ENCODE measurements around the gene NSFL1C.

The NSFL1C gene

DNA sequence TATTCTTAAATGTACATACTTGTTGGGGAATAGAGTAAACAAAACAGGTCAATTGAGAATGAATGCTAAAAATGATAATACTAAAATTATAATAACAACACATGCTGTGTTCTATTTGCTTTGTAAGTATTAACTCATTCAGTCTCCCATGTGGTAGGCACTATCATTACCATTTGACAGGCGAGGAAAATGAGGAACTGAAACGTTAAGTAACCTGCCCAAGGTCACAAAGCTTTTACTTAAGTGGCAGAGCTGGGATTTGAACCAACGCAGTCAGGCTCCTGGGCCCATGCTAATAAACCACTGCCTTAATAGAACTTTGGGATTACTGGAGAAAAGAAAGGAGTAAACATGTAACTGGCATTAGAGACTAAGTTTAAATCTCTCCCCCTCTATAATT is 3.8 kb downstream of the NSFL1C start:
- in situ Hi-C loops (cut with MboI; ENCODE audit: low sequenced_read_pairs), result loop anchor here (25.0 kb wide), 1 partner anchor 351 kb away; the partner anchor contains the start of gene PSMF1
- H3K36me3 ChIP-seq (replicated peaks), result peaks cover 21% of the 10 kb centered on the region
- no peaks in the 10 kb centered on the region for H3K9me3 ChIP-seq

DNA sequence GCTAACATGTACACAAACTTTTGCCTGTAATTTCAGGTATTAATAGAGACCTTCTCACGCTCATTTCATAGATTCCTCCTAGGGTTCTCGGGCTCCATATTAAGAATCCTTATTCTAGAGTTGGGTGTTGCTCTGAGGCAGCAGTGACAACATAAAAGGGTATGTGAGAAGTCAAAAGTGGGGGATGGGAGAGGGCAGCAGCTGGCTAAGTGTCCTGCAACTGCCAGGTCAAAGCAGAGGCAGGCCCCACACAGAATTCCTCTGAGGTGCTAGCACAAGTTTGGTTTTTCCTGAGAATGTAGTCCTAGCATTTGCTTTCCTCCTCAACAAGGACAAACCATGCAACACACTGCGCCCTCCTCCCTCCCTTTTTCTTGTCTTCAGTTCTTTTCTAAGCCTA is 4.6 kb downstream of the NSFL1C start:
- DNase-seq (ENCODE audit: low spot score in 2 of 2), result no peak
- Histone ChIP-seq H3K4me3 (no peak overlapping the region), H3K36me3 (replicated peaks) (peaks cover 26% of the 10 kb centered on the region), H3K27me3 (ENCODE audit: low read depth) (no peaks in the 10 kb centered on the region; the same call in 1 of the 2 replicates), H3K9me3 (no peaks in the 10 kb centered on the region), H3K4me1 (peaks cover 5% of the 10 kb centered on the region)
- in situ Hi-C loops (cut with MboI; ENCODE audit: low sequenced_read_pairs), result loop anchor here (25.0 kb wide), 1 partner anchor 350 kb away; the partner anchor contains the start of gene PSMF1

More for the DNA sequence above, 3.8 kb downstream of the NSFL1C start:
- Histone ChIP-seq H3K27me3 (ENCODE audit: low read depth) (peaks cover 6% of the 10 kb centered on the region), H3K4me3 (no peak overlapping the region), H3K4me1 (peaks cover 5% of the 10 kb centered on the region)
- no peak for DNase-seq (ENCODE audit: low spot score in 2 of 2)

DNA sequence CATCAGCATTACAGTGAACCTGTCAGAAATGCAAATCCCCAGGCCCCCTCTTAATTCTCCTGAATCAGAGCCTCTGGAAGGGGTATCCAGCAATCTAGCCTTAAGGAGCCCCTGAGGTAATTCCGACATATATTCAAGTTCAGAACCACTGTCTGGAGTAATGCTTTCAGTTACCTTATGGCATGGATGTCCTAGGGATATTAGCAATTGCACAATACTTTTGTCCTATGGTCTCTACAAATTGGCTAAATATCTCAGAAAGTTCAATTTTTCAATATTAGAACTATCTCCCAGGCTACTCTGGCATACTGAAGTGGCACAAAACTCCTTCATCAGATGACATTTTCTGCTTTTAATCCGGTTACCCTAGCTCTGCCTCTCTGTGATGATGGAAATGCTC is 6.4 kb downstream of the NSFL1C start:
- no peak overlapping the region for H3K4me3 ChIP-seq
- no peak for DNase-seq (ENCODE audit: low spot score in 2 of 2)
- no peaks in the 10 kb centered on the region for H3K9me3 ChIP-seq
- no peaks in the 10 kb centered on the region for H3K4me1 ChIP-seq
- H3K27me3 ChIP-seq (ENCODE audit: low read depth), result no peaks in the 10 kb centered on the region
- peaks cover 33% of the 10 kb centered on the region for H3K36me3 ChIP-seq (replicated peaks)
- in situ Hi-C loops (cut with MboI; ENCODE audit: low sequenced_read_pairs), result loop anchor here (25.0 kb wide), 1 partner anchor 348 kb away; the partner anchor contains the start of gene PSMF1

DNA sequence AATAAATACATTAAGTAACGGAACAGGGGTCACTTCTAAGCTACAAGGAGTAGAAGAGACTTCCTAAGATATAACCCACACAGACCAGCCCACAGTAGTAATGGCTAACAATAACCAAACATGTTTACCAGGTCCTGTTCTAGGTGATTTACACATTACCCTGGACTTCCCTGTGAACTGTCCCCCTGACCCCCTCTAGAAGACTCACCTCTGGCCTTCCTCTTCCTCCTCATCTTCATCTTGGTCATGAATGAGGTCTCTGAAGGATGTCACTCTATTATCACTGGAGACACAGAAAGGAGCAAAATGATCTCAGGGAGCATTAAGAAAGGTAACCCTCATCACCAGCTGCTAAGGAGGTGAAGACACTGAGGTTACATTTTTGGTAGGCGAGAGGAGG is 8.7 kb downstream of the NSFL1C start:
- Histone ChIP-seq H3K9me3 (no peaks in the 10 kb centered on the region), H3K27me3 (ENCODE audit: low read depth) (no peaks in the 10 kb centered on the region), H3K4me3 (no peak overlapping the region), H3K4me1 (no peaks in the 10 kb centered on the region), H3K36me3 (replicated peaks) (peaks cover 52% of the 10 kb centered on the region)
- DNase-seq (ENCODE audit: low spot score in 2 of 2), result no peak
- in situ Hi-C loops (cut with MboI; ENCODE audit: low sequenced_read_pairs), result loop anchor here (25.0 kb wide), 1 partner anchor 346 kb away; the partner anchor contains the start of gene PSMF1

DNA sequence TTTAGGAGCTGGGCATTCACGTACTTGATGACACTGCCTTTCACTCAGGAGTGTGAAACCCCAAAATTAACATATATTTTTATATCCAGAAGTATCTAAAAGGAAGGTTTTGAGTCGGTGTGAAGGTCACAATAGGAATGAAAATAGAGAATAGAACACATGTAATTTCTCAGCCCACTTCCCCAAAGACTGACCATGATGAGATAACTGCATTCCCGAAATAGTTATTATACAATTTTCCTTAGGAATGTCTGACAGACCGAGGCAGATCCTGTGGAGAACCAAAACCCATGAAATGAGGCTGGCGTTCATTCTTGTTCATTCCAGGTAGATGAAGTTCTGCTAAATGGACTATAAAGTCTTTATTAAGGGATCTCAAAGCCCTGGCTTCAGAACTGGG is 10.3 kb downstream of the NSFL1C start:
- DNase-seq (ENCODE audit: low spot score in 2 of 2), result no peak
- H3K4me1 ChIP-seq, result no peaks in the 10 kb centered on the region
- in situ Hi-C loops (cut with MboI; ENCODE audit: low sequenced_read_pairs), result loop anchor here (25.0 kb wide), 1 partner anchor 344 kb away; the partner anchor contains the start of gene PSMF1

DNA sequence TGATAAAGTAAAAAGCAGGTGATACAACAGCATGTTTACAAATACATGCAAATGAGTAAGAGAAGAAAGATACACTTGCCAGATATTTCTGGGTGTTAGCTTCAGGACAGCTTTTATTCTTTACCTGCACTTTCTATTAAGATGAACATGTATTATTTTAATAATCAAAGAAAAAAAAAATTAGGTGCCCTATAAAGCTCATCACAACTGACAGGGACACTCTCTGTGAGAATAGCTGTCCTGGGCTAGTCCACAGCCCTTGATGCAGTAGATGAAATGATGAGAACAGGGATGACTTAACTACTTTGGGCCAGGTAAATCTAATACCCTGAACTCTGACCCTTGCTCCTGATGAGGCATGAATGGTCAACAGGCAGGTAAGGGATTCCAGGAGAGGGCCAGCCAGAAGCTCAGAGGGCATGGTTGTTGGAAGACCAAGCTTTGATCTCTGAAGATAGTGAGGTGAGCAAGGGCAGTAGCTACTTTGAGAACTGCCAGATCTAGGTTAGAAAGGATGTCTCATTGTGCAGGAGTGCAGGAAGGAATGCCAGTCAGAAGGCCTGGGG is 15.6 kb downstream of the NSFL1C start:
- no peak for DNase-seq (ENCODE audit: low spot score in 2 of 2)
- Histone ChIP-seq H3K4me3 (no peak overlapping the region), H3K27me3 (ENCODE audit: low read depth) (no peaks in the 10 kb centered on the region), H3K4me1 (no peaks in the 10 kb centered on the region), H3K9me3 (no peaks in the 10 kb centered on the region), H3K36me3 (replicated peaks) (peaks cover 84% of the 10 kb centered on the region)
- in situ Hi-C loops (cut with MboI; ENCODE audit: low sequenced_read_pairs), result loop anchor here (25.0 kb wide), 1 partner anchor 339 kb away; the partner anchor contains the start of gene PSMF1

More for the DNA sequence above, 10.3 kb downstream of the NSFL1C start:
- no peaks in the 10 kb centered on the region for H3K27me3 ChIP-seq (ENCODE audit: low read depth)
- peaks cover 64% of the 10 kb centered on the region for H3K36me3 ChIP-seq (replicated peaks)
- H3K4me3 ChIP-seq, result no peak overlapping the region
- no peaks in the 10 kb centered on the region for H3K9me3 ChIP-seq

DNA sequence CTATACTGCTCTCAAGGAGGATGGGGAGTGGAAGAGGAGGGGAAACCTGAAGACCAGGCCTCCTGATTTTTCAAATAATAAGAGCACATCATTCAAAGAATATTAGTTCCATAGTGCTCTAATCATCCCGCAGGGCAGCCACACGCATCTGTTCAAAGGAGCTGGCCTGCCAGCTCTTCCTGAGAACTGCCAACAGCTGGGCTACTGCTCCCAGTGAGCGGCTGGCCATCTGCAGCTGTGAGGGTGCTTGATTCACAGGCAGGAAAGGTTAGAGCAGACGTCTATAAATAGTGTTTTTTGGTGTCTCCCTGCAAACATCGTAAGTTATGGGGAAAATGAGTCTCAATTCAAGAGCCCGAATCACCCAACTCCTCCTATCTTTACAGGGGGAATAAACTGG is 17.3 kb downstream of the NSFL1C start:
- in situ Hi-C loops (cut with MboI; ENCODE audit: low sequenced_read_pairs), result no loop called here

DNA sequence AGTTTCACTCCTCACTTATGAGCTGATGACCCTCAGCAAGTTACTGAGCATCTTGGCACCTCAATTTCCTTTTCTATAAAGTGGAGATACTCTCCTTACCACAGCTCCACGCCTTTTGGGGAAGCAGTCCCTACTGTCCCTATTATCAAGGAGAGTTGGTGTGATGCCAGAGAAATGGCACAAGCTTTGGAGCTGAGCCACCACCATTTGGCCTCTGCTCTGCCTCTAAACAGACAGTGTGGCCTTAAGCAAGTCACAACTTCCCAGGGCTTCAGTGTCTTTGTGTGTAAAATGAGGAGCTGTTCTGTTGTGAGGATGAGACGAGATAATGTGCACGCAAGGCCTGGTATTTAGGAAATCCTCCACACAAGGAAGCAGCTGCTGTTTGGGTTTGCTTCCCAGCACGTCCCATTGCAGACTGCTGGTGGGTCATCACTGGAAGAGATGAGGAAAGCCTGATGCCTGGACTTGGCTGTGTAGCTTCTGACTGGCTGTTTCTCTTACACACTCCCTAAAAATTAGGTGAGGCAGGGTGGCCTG is 18.5 kb downstream of the NSFL1C start:
- no peaks in the 10 kb centered on the region for H3K27me3 ChIP-seq (ENCODE audit: low read depth)
- no peaks in the 10 kb centered on the region for H3K9me3 ChIP-seq
- in situ Hi-C loops (cut with MboI; ENCODE audit: low sequenced_read_pairs), result no loop called here
- DNase-seq (ENCODE audit: low spot score in 2 of 2), result no peak
- H3K36me3 ChIP-seq (replicated peaks), result peaks cover 85% of the 10 kb centered on the region
- H3K4me1 ChIP-seq, result no peaks in the 10 kb centered on the region
- no peak overlapping the region for H3K4me3 ChIP-seq

More for the DNA sequence above, 17.3 kb downstream of the NSFL1C start:
- H3K36me3 ChIP-seq (replicated peaks), result peaks cover 86% of the 10 kb centered on the region
- DNase-seq (ENCODE audit: low spot score in 2 of 2), result no peak
- H3K9me3 ChIP-seq, result no peaks in the 10 kb centered on the region
- H3K4me3 ChIP-seq, result no peak overlapping the region
- H3K4me1 ChIP-seq, result no peaks in the 10 kb centered on the region
- H3K27me3 ChIP-seq (ENCODE audit: low read depth), result no peaks in the 10 kb centered on the region

DNA sequence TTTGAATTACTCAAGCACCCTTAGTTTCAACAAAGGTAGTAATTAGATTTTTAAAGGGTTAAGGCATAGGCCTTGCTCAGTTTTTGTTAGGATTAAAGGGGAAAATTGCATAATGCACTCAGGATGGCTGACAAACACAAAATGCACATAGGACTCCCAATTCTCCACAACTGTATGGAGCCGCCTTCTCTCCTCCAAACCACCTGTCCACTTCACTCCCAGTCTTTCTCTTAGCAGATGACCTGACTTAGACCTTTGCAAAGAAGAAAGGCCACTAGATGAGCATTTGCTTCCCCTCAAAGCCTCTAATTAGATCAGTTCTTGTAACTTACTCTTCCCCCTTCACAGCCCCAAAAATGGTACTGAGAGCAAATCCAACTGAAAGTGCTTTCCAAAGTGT is 20.1 kb downstream of the NSFL1C start:
- no peaks in the 10 kb centered on the region for H3K4me1 ChIP-seq
- in situ Hi-C loops (cut with MboI; ENCODE audit: low sequenced_read_pairs), result no loop called here
- no peak for DNase-seq (ENCODE audit: low spot score in 2 of 2)
- no peaks in the 10 kb centered on the region for H3K9me3 ChIP-seq
- H3K27me3 ChIP-seq (ENCODE audit: low read depth), result no peaks in the 10 kb centered on the region
- peaks cover 73% of the 10 kb centered on the region for H3K36me3 ChIP-seq (replicated peaks)
- no peak overlapping the region for H3K4me3 ChIP-seq

DNA sequence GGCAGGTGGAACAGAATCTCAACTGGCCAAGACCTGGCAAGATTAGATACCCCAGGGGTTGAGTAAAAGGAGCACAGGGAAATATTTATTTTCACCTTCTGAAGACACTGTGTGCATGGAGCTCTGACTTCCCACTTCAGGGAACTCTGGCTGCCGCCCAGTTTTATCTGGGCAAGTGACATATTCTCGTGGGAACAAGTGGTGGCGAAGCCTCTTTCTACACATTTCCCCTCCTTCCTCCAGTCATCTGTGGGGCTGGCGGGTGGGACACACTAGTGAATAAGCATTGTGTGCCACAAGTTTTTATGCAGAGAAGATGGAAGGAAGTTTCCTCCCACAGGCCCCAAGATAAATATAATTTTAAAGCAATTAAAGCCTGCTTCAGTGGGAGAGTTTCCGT is 23.6 kb downstream of the NSFL1C start:
- in situ Hi-C loops (cut with MboI; ENCODE audit: low sequenced_read_pairs), result loop anchor here (5.0 kb wide), 1 partner anchor 131 kb away; no protein-coding TSS in a partner anchor
- peaks cover 42% of the 10 kb centered on the region for H3K36me3 ChIP-seq (replicated peaks)
- no peak overlapping the region for H3K4me3 ChIP-seq
- no peaks in the 10 kb centered on the region for H3K4me1 ChIP-seq
- no peak for DNase-seq (ENCODE audit: low spot score in 2 of 2)
- H3K27me3 ChIP-seq (ENCODE audit: low read depth), result no peaks in the 10 kb centered on the region
- no peaks in the 10 kb centered on the region for H3K9me3 ChIP-seq

DNA sequence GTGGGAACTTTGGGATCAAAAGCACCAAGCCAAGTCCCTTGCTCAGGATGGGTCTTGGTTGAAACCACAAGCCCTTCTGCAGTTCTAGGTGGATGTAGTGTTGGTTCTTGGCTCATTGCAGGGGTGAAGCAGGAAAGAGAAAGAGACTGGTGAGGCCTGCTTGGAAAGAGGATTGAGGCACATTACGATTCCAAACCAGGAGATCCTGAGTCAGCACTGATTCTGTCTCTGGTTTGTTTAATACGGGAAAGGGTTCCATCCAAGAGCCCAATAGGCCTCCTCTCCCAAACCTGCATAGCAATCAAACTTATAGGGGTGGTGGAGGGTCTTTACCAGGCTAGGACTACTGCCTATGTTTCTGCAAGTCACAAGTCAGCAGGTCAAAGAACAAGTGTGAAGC is 24.3 kb downstream of the NSFL1C start:
- Histone ChIP-seq H3K36me3 (replicated peaks) (peaks cover 40% of the 10 kb centered on the region), H3K27me3 (ENCODE audit: low read depth) (no peaks in the 10 kb centered on the region), H3K4me3 (no peak overlapping the region), H3K4me1 (no peaks in the 10 kb centered on the region), H3K9me3 (no peaks in the 10 kb centered on the region)
- no peak for DNase-seq (ENCODE audit: low spot score in 2 of 2)
- in situ Hi-C loops (cut with MboI; ENCODE audit: low sequenced_read_pairs), result loop anchor here (5.0 kb wide), 1 partner anchor 130 kb away; no protein-coding TSS in a partner anchor

DNA sequence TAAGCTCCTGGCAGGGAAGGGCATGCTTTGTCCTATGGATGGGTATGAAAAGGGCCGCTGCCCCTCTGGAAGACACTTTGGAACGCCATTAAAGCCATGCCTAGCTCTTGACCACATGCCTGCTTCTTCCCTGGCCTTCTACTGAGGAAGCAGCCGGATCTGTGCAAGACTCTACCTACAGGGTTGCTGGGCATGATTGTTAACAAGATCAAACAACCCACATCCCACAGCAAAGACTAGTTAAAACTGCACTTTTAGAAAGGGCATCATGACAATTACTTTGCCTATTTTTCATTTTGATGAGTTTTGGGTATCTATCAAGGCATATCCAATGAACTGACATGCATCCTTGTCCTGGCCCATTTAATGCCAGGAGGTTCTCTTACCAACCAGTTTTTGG is 25.5 kb downstream of the NSFL1C start:
- Histone ChIP-seq H3K4me3 (no peak overlapping the region), H3K9me3 (no peaks in the 10 kb centered on the region), H3K4me1 (no peaks in the 10 kb centered on the region), H3K27me3 (ENCODE audit: low read depth) (no peaks in the 10 kb centered on the region), H3K36me3 (replicated peaks) (peaks cover 31% of the 10 kb centered on the region)
- in situ Hi-C loops (cut with MboI; ENCODE audit: low sequenced_read_pairs), result loop anchor here (5.0 kb wide), 1 partner anchor 129 kb away; no protein-coding TSS in a partner anchor
- no peak for DNase-seq (ENCODE audit: low spot score in 2 of 2)

DNA sequence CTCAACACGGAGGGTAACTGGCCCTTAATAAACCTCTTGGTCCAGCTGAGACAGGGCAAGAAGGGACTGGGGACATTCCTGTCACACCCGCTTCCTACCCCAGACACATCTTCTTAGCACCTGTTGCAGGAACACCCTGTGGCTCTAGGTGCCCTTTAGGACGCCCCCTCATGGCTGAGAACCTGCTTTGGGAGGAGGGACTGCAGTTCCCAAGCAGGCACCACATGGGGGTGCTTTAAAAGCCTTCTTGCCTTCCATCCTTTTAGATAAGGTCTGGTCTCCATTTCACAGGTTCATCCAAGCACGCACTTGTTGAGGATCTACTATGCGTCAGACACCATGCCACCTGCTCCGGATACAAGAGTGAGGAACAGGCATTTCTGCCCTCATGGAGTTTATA is 26.6 kb downstream of the NSFL1C start:
- Histone ChIP-seq H3K9me3 (no peaks in the 10 kb centered on the region), H3K4me1 (no peaks in the 10 kb centered on the region), H3K36me3 (replicated peaks) (peaks cover 20% of the 10 kb centered on the region), H3K4me3 (no peak overlapping the region), H3K27me3 (ENCODE audit: low read depth) (no peaks in the 10 kb centered on the region)
- in situ Hi-C loops (cut with MboI; ENCODE audit: low sequenced_read_pairs), result loop anchor here (5.0 kb wide), 1 partner anchor 128 kb away; no protein-coding TSS in a partner anchor
- no peak for DNase-seq (ENCODE audit: low spot score in 2 of 2)

DNA sequence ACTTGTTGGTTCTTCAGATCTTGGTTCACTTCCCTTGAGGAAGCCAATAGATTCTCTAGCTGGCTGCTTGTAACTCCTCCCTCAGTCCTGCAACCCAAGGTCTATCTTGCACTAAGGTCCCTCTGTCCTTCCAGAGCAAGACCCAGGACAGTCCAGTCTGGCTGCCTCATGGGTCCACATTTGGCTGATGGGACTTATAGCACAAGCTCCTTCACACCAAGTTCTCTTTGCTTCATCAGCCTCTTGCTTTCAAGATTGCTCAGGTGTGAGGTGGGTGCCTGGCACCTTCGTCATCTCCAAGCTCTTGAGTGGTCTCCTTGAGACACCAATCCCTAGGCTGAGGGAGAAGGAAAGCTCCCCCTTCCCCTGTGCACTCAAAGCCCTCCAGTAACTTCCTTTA is 28.3 kb downstream of the NSFL1C start:
- no peak overlapping the region for H3K4me3 ChIP-seq
- H3K9me3 ChIP-seq, result no peaks in the 10 kb centered on the region; the same call in 1 of the 2 replicates
- in situ Hi-C loops (cut with MboI; ENCODE audit: low sequenced_read_pairs), result no loop called here
- no peaks in the 10 kb centered on the region for H3K4me1 ChIP-seq
- no peaks in the 10 kb centered on the region for H3K27me3 ChIP-seq (ENCODE audit: low read depth)
- no peak for DNase-seq (ENCODE audit: low spot score in 2 of 2)
- peaks cover 4% of the 10 kb centered on the region; the same call in 1 of the 2 replicates for H3K36me3 ChIP-seq (replicated peaks)
